Activated CD8-positive, alpha-beta T cell treated with anti-CD3 and anti-CD28 coated beads for 36 hours (primary cell): Measurements from ENCODE around the gene PIK3R3. TPM values are rescaled to one million over a fixed set of nuclear protein-coding genes. Genes with fewer than 3 reads are reported as not detected.
A peak's percentile ranks its signal among the peaks of the same experiment; 100 is the strongest.

Source experiments
- ATAC-seq: fragments of 200-7000 bp; cut with Tn5 transposase; one replicate; pipeline ENCODE4 v1.10.0; 2021; ENCODE audit warnings: mild to moderate bottlenecking, moderate library complexity
- CTCF ChIA-PET: fragments of 350-600 bp; sonication (Branson Sonifier 250); formaldehyde crosslinking; loops from one replicate; lab custom pipeline; 2021; ENCODE audit warnings: antibody characterized with exemption; lab: Charles Lee
- POLR2A ChIA-PET: fragments of 350-600 bp; sonication (Branson Sonifier 250); formaldehyde crosslinking; loops from one replicate; lab custom pipeline; 2021; ENCODE audit warnings: antibody characterized with exemption; lab: Charles Lee
- DNase-seq: peaks from one replicate; pipeline ENCODE4 v3.0.0-alpha.2; 2020
- H3K27ac Mint-ChIP-seq: one replicate; pipeline ENCODE4 v1.8.0; 2021; ENCODE audit warnings: mild to moderate bottlenecking, mixed read lengths
- H3K27me3 Mint-ChIP-seq: one replicate; pipeline ENCODE4 v1.8.0; 2021; ENCODE audit warnings: mixed read lengths
- H3K36me3 Mint-ChIP-seq: one replicate; pipeline ENCODE4 v1.8.0; 2021; ENCODE audit warnings: low read depth, mixed read lengths
- H3K4me1 Mint-ChIP-seq: one replicate; pipeline ENCODE4 v1.8.0; 2021; ENCODE audit warnings: low read depth, mixed read lengths
- H3K4me3 Mint-ChIP-seq: one replicate; pipeline ENCODE4 v1.8.0; 2021; ENCODE audit warnings: mild to moderate bottlenecking, moderate library complexity, mixed read lengths
- H3K9me3 Mint-ChIP-seq: one replicate; pipeline ENCODE4 v1.8.0; 2021; ENCODE audit warnings: mixed read lengths
- CTCF ChIP-seq: fragments of 200-600 bp; IDR thresholded peaks from one replicate; pipeline ENCODE4 v1.8.0; 2022; ENCODE audit warnings: antibody characterized with exemption, mild to moderate bottlenecking
- intact Hi-C: fragments of 100-400 bp; cut with micrococcal nuclease; formaldehyde crosslinking; loops from one replicate; pipeline ENCODE4 v1.10.0; 2022
- total RNA-seq, 2 experiments: library from RNA; stranded (reverse); gene quantifications; one replicate each; pipeline ENCODE4 v1.2.3, GENCODE V29; 2021

PIK3R3 gene
- total RNA-seq, 2 experiments from 2014 or later: 1.3 to 1.4 TPM

- ATAC-seq (peak; percentile 89), DNase-seq (peak; percentile 91)
- POLR2A ChIA-PET: interaction anchor here (0.6 to 1.9 kb wide), 4 partner anchors 95 to 142 kb away, joined by 3 to 4 read pairs (median 4); partner anchors contain the start of gene PIK3R3
- Mint-ChIP-seq H3K36me3 (no peaks in the 10 kb centered on the region), H3K9me3 (no peaks in the 10 kb centered on the region), H3K4me1 (no peaks in the 10 kb centered on the region), H3K27ac (no peak overlapping the region), H3K4me3 (no peak overlapping the region), H3K27me3 (no peaks in the 10 kb centered on the region)
- TF ChIP-seq CTCF: peak; percentile 95
- CTCF ChIA-PET: interaction anchor here (0.7 to 5.8 kb wide), 19 partner anchors 10 to 221 kb away, joined by 3 to 55 read pairs (median 3); partner anchors contain the start of genes P3R3URF and TSPAN1
- intact Hi-C loops: loop anchor here (1.0 to 2.0 kb wide), 2 partner anchors 142 to 186 kb away; no protein-coding TSS in a partner anchor
Measured at GRCh38 chr1:46036894-46037839, 95.3 kb downstream of the PIK3R3 start.

- no peak for TF ChIP-seq CTCF
- POLR2A ChIA-PET: interaction anchor here (1.0 kb wide), 1 partner anchor 132 kb away, joined by 3 read pairs; no protein-coding TSS in a partner anchor
- CTCF ChIA-PET: interaction anchor here (1.2 to 5.8 kb wide), 4 partner anchors 14 to 209 kb away, joined by 3 to 55 read pairs (median 16); no protein-coding TSS in a partner anchor
- H3K4me3 Mint-ChIP-seq: no peak overlapping the region
- DNase-seq: no peak
- H3K27ac Mint-ChIP-seq: no peak overlapping the region
- H3K9me3 Mint-ChIP-seq: no peaks in the 10 kb centered on the region
- no peak for ATAC-seq
- no peaks in the 10 kb centered on the region for H3K4me1 Mint-ChIP-seq
- H3K27me3 Mint-ChIP-seq: no peaks in the 10 kb centered on the region
- H3K36me3 Mint-ChIP-seq: no peaks in the 10 kb centered on the region
- intact Hi-C loops: no loop called here
Measured at GRCh38 chr1:46034601-46035516, 97.6 kb downstream of the PIK3R3 start.

- intact Hi-C loops: no loop called here
- ChIA-PET POLR2A (no interaction called here), CTCF (interaction anchor here (1.5 kb wide), 1 partner anchor 193 kb away, joined by 6 read pairs; no protein-coding TSS in a partner anchor)
- no peak for ATAC-seq
- DNase-seq: no peak
- TF ChIP-seq CTCF: no peak
- Mint-ChIP-seq H3K27me3 (no peaks in the 10 kb centered on the region), H3K27ac (no peak overlapping the region), H3K9me3 (no peaks in the 10 kb centered on the region), H3K4me3 (no peak overlapping the region), H3K36me3 (no peaks in the 10 kb centered on the region), H3K4me1 (no peaks in the 10 kb centered on the region)
Measured at GRCh38 chr1:46030876-46031660, 101.4 kb downstream of the PIK3R3 start.

- intact Hi-C loops: no loop called here
- Mint-ChIP-seq H3K27me3 (no peaks in the 10 kb centered on the region), H3K4me3 (no peak overlapping the region), H3K36me3 (no peaks in the 10 kb centered on the region), H3K4me1 (no peaks in the 10 kb centered on the region), H3K9me3 (no peaks in the 10 kb centered on the region), H3K27ac (no peak overlapping the region)
- ChIA-PET POLR2A (no interaction called here), CTCF (interaction anchor here (1.0 kb wide), 1 partner anchor 194 kb away, joined by 3 read pairs; no protein-coding TSS in a partner anchor)
- ATAC-seq (no peak), DNase-seq (no peak)
- no peak for TF ChIP-seq CTCF
Measured at GRCh38 chr1:46030074-46030870, 102.2 kb downstream of the PIK3R3 start.
